Temporal lobe (tissue), 1 donor: ENCODE data around the gene SV2A. TPM values are rescaled to one million over a fixed set of nuclear protein-coding genes. Genes with fewer than 3 reads are reported as not detected.

ENCODE experiments used
- total RNA-seq: library from RNA; depleted of rRNA; stranded (reverse); fragments of >200 nt; gene quantifications from one replicate; pipeline ENCODE4 v1.2.3, GENCODE V29; 2014

The SV2A gene
- total RNA-seq, 1 donor from 2014 or later = 72.0 TPM

Other genes with a start within 250 kb of the SV2A start
- gene FCGR1A, start 135.2 kb downstream of the SV2A start, total RNA-seq = 2.7 TPM
- 8.6 TPM for gene BOLA1, start 18.3 kb downstream of the SV2A start, total RNA-seq
- gene SF3B4, start 10.0 kb upstream of the SV2A start, total RNA-seq = 16.7 TPM
- gene MTMR11, start 19.0 kb upstream of the SV2A start, total RNA-seq = 1.2 TPM
- 4.4 TPM for gene OTUD7B, start 92.9 kb upstream of the SV2A start, total RNA-seq
- 60.7 TPM for gene VPS45, start 149.9 kb upstream of the SV2A start, total RNA-seq
- gene PLEKHO1, start 232.1 kb upstream of the SV2A start, total RNA-seq = 45.2 TPM